ENCODE results near the gene HIP1.
"Not testable (repeated sequence)": the region's sequence is repeated elsewhere in the genome, so short reads cannot be mapped to it uniquely, and the experiment has no call there.

HIP1 gene

GRCh38 chr7:75601539-75601938, 137.2 kb downstream of the HIP1 start:
- ChIA-PET POLR2A (no interaction called here), CTCF (no interaction called here)
- TF ChIP-seq, protein P1, sequence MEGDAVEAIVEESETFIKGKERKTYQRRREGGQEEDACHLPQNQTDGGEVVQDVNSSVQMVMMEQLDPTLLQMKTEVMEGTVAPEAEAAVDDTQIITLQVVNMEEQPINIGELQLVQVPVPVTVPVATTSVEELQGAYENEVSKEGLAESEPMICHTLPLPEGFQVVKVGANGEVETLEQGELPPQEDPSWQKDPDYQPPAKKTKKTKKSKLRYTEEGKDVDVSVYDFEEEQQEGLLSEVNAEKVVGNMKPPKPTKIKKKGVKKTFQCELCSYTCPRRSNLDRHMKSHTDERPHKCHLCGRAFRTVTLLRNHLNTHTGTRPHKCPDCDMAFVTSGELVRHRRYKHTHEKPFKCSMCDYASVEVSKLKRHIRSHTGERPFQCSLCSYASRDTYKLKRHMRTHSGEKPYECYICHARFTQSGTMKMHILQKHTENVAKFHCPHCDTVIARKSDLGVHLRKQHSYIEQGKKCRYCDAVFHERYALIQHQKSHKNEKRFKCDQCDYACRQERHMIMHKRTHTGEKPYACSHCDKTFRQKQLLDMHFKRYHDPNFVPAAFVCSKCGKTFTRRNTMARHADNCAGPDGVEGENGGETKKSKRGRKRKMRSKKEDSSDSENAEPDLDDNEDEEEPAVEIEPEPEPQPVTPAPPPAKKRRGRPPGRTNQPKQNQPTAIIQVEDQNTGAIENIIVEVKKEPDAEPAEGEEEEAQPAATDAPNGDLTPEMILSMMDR (IDR thresholded peaks at IDR 0.05; ENCODE audit: control extremely low read depth, extremely low read depth, low read depth, missing control alignments), result no peak
- no peak for DNase-seq (ENCODE audit: extremely low spot score)

DNA sequence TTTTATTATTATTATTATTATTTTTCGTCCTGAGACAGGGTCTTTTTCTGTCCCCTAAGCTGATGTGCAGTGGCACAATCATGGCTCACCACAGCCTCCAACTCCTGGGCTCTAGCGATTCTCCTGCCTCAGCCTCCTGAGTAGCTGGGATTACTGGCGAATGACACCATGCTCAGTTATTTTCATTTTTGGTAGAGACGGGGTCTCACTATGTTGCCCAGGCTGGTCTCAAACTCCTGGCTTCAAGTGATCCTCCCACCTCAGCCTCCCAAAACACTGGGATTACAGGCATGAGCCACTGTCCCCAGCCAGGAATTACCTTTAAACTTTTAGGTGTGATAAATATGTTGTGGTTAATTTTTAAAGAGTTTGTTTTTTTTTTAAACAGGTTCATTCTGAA, 138.0 kb downstream of the HIP1 start:
- DNase-seq (ENCODE audit: extremely low spot score); POLR2A ChIA-PET; CTCF ChIA-PET: not testable (repeated sequence)

DNA sequence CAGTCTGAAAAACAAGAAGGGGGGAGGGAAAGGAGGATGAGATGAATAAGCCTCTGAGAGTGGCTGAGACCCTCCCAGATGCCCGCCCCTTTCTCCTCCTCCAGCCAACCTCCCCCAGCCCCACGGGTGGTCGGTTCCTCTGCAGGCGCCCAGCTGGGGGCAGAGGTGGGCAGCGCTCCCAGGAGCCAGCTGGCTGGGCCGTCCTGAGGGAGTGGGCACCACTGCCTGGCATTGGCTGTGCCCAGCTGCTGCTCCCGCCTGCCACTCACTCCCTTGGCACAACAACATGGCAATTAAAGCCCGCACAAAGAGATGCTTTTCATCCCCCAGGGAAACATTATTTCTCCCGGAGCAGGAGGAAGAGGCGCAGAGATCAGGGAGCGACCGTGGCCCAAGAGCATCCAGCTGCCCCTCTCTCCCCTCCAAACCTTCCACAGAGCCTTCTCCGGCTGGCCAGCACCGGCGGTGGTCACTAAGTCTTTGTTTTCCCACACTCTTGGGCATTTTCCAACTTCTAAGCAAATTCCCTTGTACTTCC, 139.4 kb downstream of the HIP1 start:
- POLR2A ChIA-PET, result no interaction called here
- TF ChIP-seq, protein P1 (IDR thresholded peaks at IDR 0.05; ENCODE audit: control extremely low read depth, extremely low read depth, low read depth, missing control alignments), result no peak
- DNase-seq (ENCODE audit: extremely low spot score), result no peak
- CTCF ChIA-PET, result no interaction called here

- TF ChIP-seq, protein P1 (IDR thresholded peaks at IDR 0.05; ENCODE audit: control extremely low read depth, extremely low read depth, low read depth, missing control alignments), result no peak
- ChIA-PET POLR2A (interaction anchor here (0.6 kb wide), 1 partner anchor 64 kb away, joined by 3 read pairs; no protein-coding TSS in a partner anchor), CTCF (interaction anchor here (0.9 kb wide), 1 partner anchor 166 kb away, joined by 3 read pairs; no protein-coding TSS in a partner anchor)
- DNase-seq (ENCODE audit: extremely low spot score), result peak; percentile 49
These were observed 141.8 kb downstream of the HIP1 start for GRCh38 chr7:75596727-75597614.

GRCh38 chr7:75595766-75596165, 143.0 kb downstream of the HIP1 start:
- no peak for DNase-seq (ENCODE audit: extremely low spot score)
- CTCF ChIA-PET, result no interaction called here
- POLR2A ChIA-PET, result no interaction called here
- TF ChIP-seq, protein P1 (IDR thresholded peaks at IDR 0.05; ENCODE audit: control extremely low read depth, extremely low read depth, low read depth, missing control alignments), result no peak

- DNase-seq (ENCODE audit: extremely low spot score); CTCF ChIA-PET: not testable (repeated sequence)
- POLR2A ChIA-PET, result interaction anchor here (0.6 kb wide), 1 partner anchor 19 kb away, joined by 5 read pairs; no protein-coding TSS in a partner anchor
These were observed 145.1 kb downstream of the HIP1 start for GRCh38 chr7:75593500-75594184.

- TF ChIP-seq, protein P1 (IDR thresholded peaks at IDR 0.05; ENCODE audit: control extremely low read depth, extremely low read depth, low read depth, missing control alignments), result no peak
- no peak for DNase-seq (ENCODE audit: extremely low spot score)
- CTCF ChIA-PET, result no interaction called here
- POLR2A ChIA-PET, result no interaction called here
These were observed 147.1 kb downstream of the HIP1 start for GRCh38 chr7:75591467-75592255.
